Endothelial cell of umbilical vein (primary cell): ENCODE measurements around the gene IQSEC2.

Experiments used
- EZH2 ChIP-seq: IDR thresholded peaks from 2 replicates; pipeline ENCODE4 v1.6.1; 2012; ENCODE audit warnings: borderline replicate concordance, low read depth, mild to moderate bottlenecking, moderate library complexity, low read length, inconsistent platforms; ENCODE audit not compliant: severe bottlenecking
- FOS ChIP-seq: IDR thresholded peaks from 2 replicates; pipeline ENCODE4 v1.6.1; 2011; ENCODE audit warnings: mild to moderate bottlenecking, low read length, moderate library complexity, borderline replicate concordance; ENCODE audit not compliant: insufficient read depth
- GATA2 ChIP-seq: IDR thresholded peaks from 2 replicates; pipeline ENCODE4 v1.7.0; 2011; ENCODE audit warnings: low read depth, mild to moderate bottlenecking, moderate library complexity, mixed read lengths, low read length; ENCODE audit not compliant: insufficient read length, insufficient read depth
- JUN ChIP-seq: IDR thresholded peaks from 2 replicates; pipeline ENCODE4 v1.6.1; 2011; ENCODE audit warnings: borderline replicate concordance, low read depth; ENCODE audit not compliant: insufficient read length, insufficient read depth
- MYC ChIP-seq: IDR thresholded peaks from one replicate; pipeline ENCODE4 v1.6.1; 2011; ENCODE audit warnings: mild to moderate bottlenecking, low read depth, low read length
- POLR2A ChIP-seq: IDR thresholded peaks from 2 replicates; pipeline ENCODE4 v1.6.1; 2012; ENCODE audit warnings: low read depth, mild to moderate bottlenecking, control low read depth, low read length
- POLR2AphosphoS5 ChIP-seq: IDR thresholded peaks from 2 replicates; pipeline ENCODE4 v1.6.1; 2012; ENCODE audit warnings: low read depth, mild to moderate bottlenecking, control low read depth, low read length, moderate library complexity; ENCODE audit not compliant: insufficient read depth
- TF ChIP-seq, protein P1 (sequence below), 2 donors: IDR thresholded peaks; 1 replicate in 1 of 2; 2 replicates in 1 of 2; pipeline ENCODE4 v1.5.1; 2011; ENCODE audit warnings: low read length in 2 of 2, mild to moderate bottlenecking in 2 of 2, moderate library complexity in 2 of 2, control low read depth in 1 of 2, inconsistent platforms in 1 of 2, low read depth in 1 of 2; ENCODE audit not compliant: insufficient read depth in 1 of 2; ENCODE audit errors: extremely low read depth in 1 of 2
- TF ChIP-seq, protein P2 (sequence below): IDR thresholded peaks from 2 replicates; pipeline ENCODE4 v1.6.1; 2011; ENCODE audit not compliant: insufficient read depth, insufficient read length

DNA sequence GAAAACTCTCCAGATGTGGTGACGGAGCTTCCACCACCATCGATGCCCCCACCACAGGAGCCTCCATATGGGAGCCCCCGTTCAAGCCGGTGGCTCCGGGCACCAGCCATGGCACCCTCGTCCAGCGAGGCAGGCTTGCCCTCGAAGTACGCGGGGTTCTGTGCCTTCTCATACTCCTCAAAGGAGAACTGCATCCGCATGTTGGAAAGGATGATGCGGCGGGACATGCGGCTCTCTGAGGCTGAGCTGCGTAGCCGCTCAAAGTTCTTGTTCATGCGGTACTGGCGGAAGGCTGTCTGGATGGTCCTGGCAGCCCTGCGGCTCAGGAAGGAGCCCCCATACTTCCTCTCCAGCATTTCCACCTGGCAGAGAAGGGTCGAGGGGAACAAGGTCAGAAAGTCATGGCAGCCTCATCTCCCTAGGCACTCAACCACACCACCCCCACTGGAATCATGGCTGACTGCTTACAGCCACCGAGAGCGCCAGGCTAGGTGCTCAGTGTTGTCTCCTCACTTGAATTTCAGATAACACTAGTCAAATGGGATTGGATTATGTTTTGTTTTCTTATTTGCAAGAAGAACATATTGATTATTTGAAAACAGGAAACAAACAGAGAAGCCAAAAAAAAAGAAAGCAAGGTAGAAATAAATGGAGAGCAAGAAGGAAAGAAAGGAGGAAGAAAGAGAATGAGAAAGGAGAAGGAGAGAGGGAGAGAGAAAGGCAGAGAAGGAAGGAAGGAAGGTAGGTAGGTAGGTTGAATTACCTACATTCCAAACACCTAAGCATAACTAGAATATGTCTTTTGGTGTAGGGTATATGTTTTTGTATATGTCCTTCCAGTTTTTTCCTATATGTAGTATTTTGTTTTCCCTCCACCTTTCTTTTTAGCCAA lies 26.6 kb downstream of the IQSEC2 start:
- TF ChIP-seq, protein P1, sequence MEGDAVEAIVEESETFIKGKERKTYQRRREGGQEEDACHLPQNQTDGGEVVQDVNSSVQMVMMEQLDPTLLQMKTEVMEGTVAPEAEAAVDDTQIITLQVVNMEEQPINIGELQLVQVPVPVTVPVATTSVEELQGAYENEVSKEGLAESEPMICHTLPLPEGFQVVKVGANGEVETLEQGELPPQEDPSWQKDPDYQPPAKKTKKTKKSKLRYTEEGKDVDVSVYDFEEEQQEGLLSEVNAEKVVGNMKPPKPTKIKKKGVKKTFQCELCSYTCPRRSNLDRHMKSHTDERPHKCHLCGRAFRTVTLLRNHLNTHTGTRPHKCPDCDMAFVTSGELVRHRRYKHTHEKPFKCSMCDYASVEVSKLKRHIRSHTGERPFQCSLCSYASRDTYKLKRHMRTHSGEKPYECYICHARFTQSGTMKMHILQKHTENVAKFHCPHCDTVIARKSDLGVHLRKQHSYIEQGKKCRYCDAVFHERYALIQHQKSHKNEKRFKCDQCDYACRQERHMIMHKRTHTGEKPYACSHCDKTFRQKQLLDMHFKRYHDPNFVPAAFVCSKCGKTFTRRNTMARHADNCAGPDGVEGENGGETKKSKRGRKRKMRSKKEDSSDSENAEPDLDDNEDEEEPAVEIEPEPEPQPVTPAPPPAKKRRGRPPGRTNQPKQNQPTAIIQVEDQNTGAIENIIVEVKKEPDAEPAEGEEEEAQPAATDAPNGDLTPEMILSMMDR (IDR thresholded peaks at IDR 0.05; ENCODE audit: extremely low read depth in 1 of 2, insufficient read depth in 1 of 2, low read depth in 1 of 2, low read length in 2 of 2): no peak
- TF ChIP-seq POLR2A (no peak), EZH2 (no peak), JUN (no peak), POLR2AphosphoS5 (no peak), MYC (no peak), FOS (no peak), GATA2 (no peak)
- TF ChIP-seq, protein P2, sequence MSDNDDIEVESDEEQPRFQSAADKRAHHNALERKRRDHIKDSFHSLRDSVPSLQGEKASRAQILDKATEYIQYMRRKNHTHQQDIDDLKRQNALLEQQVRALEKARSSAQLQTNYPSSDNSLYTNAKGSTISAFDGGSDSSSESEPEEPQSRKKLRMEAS: no peak
